Suprapubic skin (tissue), 4 donors: Measurements from ENCODE around the gene KATNIP. TPM values are rescaled to one million over a fixed set of nuclear protein-coding genes. Genes with fewer than 3 reads are reported as not detected.

Source experiments
- DNase-seq, 2 donors: peaks; one replicate each; pipeline ENCODE4 v3.0.0-alpha.2; 2019; ENCODE audit warnings: low spot score in 2 of 2
- H3K27ac ChIP-seq: fragments of 200-600 bp; sonication (generic); one replicate; pipeline ENCODE4 v1.5.1; 2019
- H3K27me3 ChIP-seq: fragments of 200-600 bp; sonication (generic); one replicate; pipeline ENCODE4 v1.5.1; 2019
- H3K36me3 ChIP-seq: fragments of 200-600 bp; sonication (generic); one replicate; pipeline ENCODE4 v1.5.1; 2019
- H3K4me1 ChIP-seq: fragments of 200-600 bp; sonication (generic); one replicate; pipeline ENCODE4 v1.5.1; 2019
- H3K4me3 ChIP-seq: fragments of 200-600 bp; sonication (generic); one replicate; pipeline ENCODE4 v1.5.1; 2019; ENCODE audit warnings: mild to moderate bottlenecking
- H3K9me3 ChIP-seq: fragments of 200-600 bp; sonication (generic); one replicate; pipeline ENCODE4 v1.5.1; 2019
- CTCF ChIP-seq, 2 donors: fragments of 200-600 bp in 1 of 2; fragments of 450-650 bp in 1 of 2; sonication (generic) in 1 of 2; IDR thresholded peaks; one replicate each; pipeline ENCODE4 v1.5.1; 2016 to 2019; ENCODE audit warnings: antibody characterized with exemption in 2 of 2, mild to moderate bottlenecking in 1 of 2, moderate library complexity in 1 of 2
- EP300 ChIP-seq: sonication (generic); formaldehyde crosslinking; IDR thresholded peaks from one replicate; pipeline ENCODE4 v1.6.1; 2017; ENCODE audit warnings: antibody characterized with exemption
- POLR2A ChIP-seq, 2 donors: fragments of 450-650 bp; IDR thresholded peaks; one replicate each; pipeline ENCODE4 v1.6.1; 2017; ENCODE audit warnings: antibody characterized with exemption in 2 of 2, mild to moderate bottlenecking in 2 of 2, moderate library complexity in 2 of 2
- POLR2AphosphoS5 ChIP-seq, 3 donors: sonication (generic); formaldehyde crosslinking; IDR thresholded peaks; one replicate each; pipeline ENCODE4 v1.6.1; 2017; ENCODE audit warnings: antibody characterized with exemption in 3 of 3
- WGBS: methylation state at CpG from one replicate; pipeline ENCODE4 v1.1.5; 2018; 5-methylcytosine and 5-hydroxymethylcytosine counted together
- total RNA-seq, 4 donors: library from RNA; depleted of rRNA; stranded (reverse); fragments of >200 nt; gene quantifications; one replicate each; pipeline ENCODE4 v1.1.0, GENCODE V29; 2016

KATNIP gene
- total RNA-seq, 4 donors from 2014 or later: 27.6 to 52.7 (median 32.1) TPM

- Histone ChIP-seq H3K36me3 (peaks cover 7% of the 10 kb centered on the region), H3K27me3 (no peaks in the 10 kb centered on the region), H3K9me3 (no peaks in the 10 kb centered on the region), H3K4me3 (no peak overlapping the region), H3K27ac (no peak overlapping the region), H3K4me1 (peaks cover 39% of the 10 kb centered on the region)
- 71% methylated on average over 5 of the region's 5 CpGs for WGBS
- TF ChIP-seq EP300 (no peak), POLR2AphosphoS5 (IDR thresholded peaks at IDR 0.05) (no peak), POLR2A (IDR thresholded peaks at IDR 0.05) (no peak), CTCF (IDR thresholded peaks at IDR 0.05) (no peak)
- no peak for DNase-seq
Observed at GRCh38 chr16:27576729-27577128, 26.8 kb downstream of the KATNIP start.

- peaks cover 25% of the 10 kb centered on the region for H3K4me1 ChIP-seq
- no peak for TF ChIP-seq POLR2AphosphoS5 (IDR thresholded peaks at IDR 0.05)
- TF ChIP-seq EP300: no peak
- TF ChIP-seq POLR2A (IDR thresholded peaks at IDR 0.05): no peak
- no peak for TF ChIP-seq CTCF (IDR thresholded peaks at IDR 0.05)
- H3K4me3 ChIP-seq: no peak overlapping the region
- H3K36me3 ChIP-seq: peaks cover 7% of the 10 kb centered on the region
- H3K9me3 ChIP-seq: no peaks in the 10 kb centered on the region
- no peaks in the 10 kb centered on the region for H3K27me3 ChIP-seq
- WGBS: 76% methylated on average over 4 of the region's 4 CpGs
- H3K27ac ChIP-seq: no peak overlapping the region
- no peak for DNase-seq
Observed at GRCh38 chr16:27579087-27579980, 29.4 kb downstream of the KATNIP start.

- TF ChIP-seq POLR2AphosphoS5 (IDR thresholded peaks at IDR 0.05) (no peak), POLR2A (IDR thresholded peaks at IDR 0.05) (no peak), EP300 (no peak), CTCF (IDR thresholded peaks at IDR 0.05) (no peak)
- no peaks in the 10 kb centered on the region for H3K9me3 ChIP-seq
- H3K27ac ChIP-seq: no peak overlapping the region
- H3K4me3 ChIP-seq: no peak overlapping the region
- DNase-seq: no peak
- H3K4me1 ChIP-seq: peaks cover 24% of the 10 kb centered on the region
- 42% methylated on average over 2 of the region's 2 CpGs for WGBS
- H3K36me3 ChIP-seq: no peaks in the 10 kb centered on the region
- no peaks in the 10 kb centered on the region for H3K27me3 ChIP-seq
Observed at GRCh38 chr16:27582883-27583282, 32.9 kb downstream of the KATNIP start.

GRCh38 chr16:27583634-27584033, 33.7 kb downstream of the KATNIP start:
- Histone ChIP-seq H3K9me3 (no peaks in the 10 kb centered on the region), H3K27me3 (no peaks in the 10 kb centered on the region), H3K4me1 (peaks cover 17% of the 10 kb centered on the region), H3K4me3 (no peak overlapping the region), H3K27ac (no peak overlapping the region), H3K36me3 (no peaks in the 10 kb centered on the region)
- TF ChIP-seq POLR2A (IDR thresholded peaks at IDR 0.05): no peak
- TF ChIP-seq POLR2AphosphoS5 (IDR thresholded peaks at IDR 0.05): no peak
- TF ChIP-seq EP300: no peak
- no peak for TF ChIP-seq CTCF (IDR thresholded peaks at IDR 0.05)
- WGBS: 100% methylated on average over 1 of the region's 1 CpG
- no peak for DNase-seq

- Histone ChIP-seq H3K27ac (no peak overlapping the region), H3K4me3 (no peak overlapping the region), H3K9me3 (no peaks in the 10 kb centered on the region), H3K4me1 (peaks cover 2% of the 10 kb centered on the region), H3K27me3 (no peaks in the 10 kb centered on the region), H3K36me3 (no peaks in the 10 kb centered on the region)
- DNase-seq: no peak
- WGBS: 94% methylated on average over 5 of the region's 5 CpGs
- no peak for TF ChIP-seq EP300
Observed at GRCh38 chr16:27585200-27585599, 35.3 kb downstream of the KATNIP start.
